DOHH2 (cell line): ENCODE measurements around the gene RFX4.

ENCODE experiments used
- H3F3A ChIP-seq: fragments of 200-600 bp; sonication (generic), shearing (Covaris generic); 2 replicates; pipeline ENCODE4 v1.6.0; 2016; ENCODE audit warnings: antibody characterized with exemption, mild to moderate bottlenecking; ENCODE audit not compliant: control insufficient read depth, insufficient read depth
- H3K27ac ChIP-seq: fragments of 200-600 bp; sonication (generic); 2 replicates; pipeline ENCODE4 v1.5.1; 2014; ENCODE audit warnings: low read depth, mild to moderate bottlenecking, low read length, moderate library complexity
- H3K27me3 ChIP-seq: fragments of 200-600 bp; sonication (generic); 2 replicates; pipeline ENCODE4 v1.6.1; 2014; ENCODE audit warnings: mild to moderate bottlenecking, low read length, mixed read lengths; ENCODE audit not compliant: control insufficient read depth
- H3K36me3 ChIP-seq: fragments of 200-600 bp; sonication (generic); 2 replicates; pipeline ENCODE4 v1.6.1; 2014; ENCODE audit warnings: mild to moderate bottlenecking, low read length, moderate library complexity, mixed read lengths; ENCODE audit not compliant: control insufficient read depth
- H3K4me1 ChIP-seq: fragments of 200-600 bp; sonication (generic); 2 replicates; pipeline ENCODE4 v1.6.1; 2014; ENCODE audit warnings: mild to moderate bottlenecking, low read length, mixed read lengths; ENCODE audit not compliant: control insufficient read depth
- H3K4me2 ChIP-seq: fragments of 200-600 bp; sonication (generic); 2 replicates; pipeline ENCODE4 v1.6.0; 2014; ENCODE audit warnings: mild to moderate bottlenecking, low read length, moderate library complexity
- H3K4me3 ChIP-seq: fragments of 200-600 bp; sonication (generic); 2 replicates; pipeline ENCODE4 v1.5.1; 2014; ENCODE audit warnings: mild to moderate bottlenecking, low read length, mixed read lengths
- H3K79me2 ChIP-seq: fragments of 200-600 bp; sonication (generic); 2 replicates; pipeline ENCODE4 v1.6.1; 2014; ENCODE audit warnings: mild to moderate bottlenecking, low read length, mixed read lengths; ENCODE audit not compliant: control insufficient read depth
- H3K9me2 ChIP-seq: fragments of 200-600 bp; sonication (generic); replicated peaks from 2 replicates; pipeline ENCODE4 v1.6.1; 2014; ENCODE audit warnings: mild to moderate bottlenecking, low read length, mixed read lengths; ENCODE audit not compliant: control insufficient read depth
- H3K9me3 ChIP-seq: fragments of 200-600 bp; sonication (generic); 2 replicates; pipeline ENCODE4 v1.6.1; 2014; ENCODE audit warnings: antibody characterized with exemption, low read length, mixed read lengths; ENCODE audit not compliant: control insufficient read depth, insufficient read depth
- H4K20me1 ChIP-seq: fragments of 200-600 bp; sonication (generic); 2 replicates; pipeline ENCODE4 v1.6.0; 2014; ENCODE audit warnings: low read depth, mild to moderate bottlenecking, antibody characterized with exemption, low read length, moderate library complexity; ENCODE audit not compliant: control insufficient read depth, insufficient read depth
- EZH2phosphoT487 ChIP-seq: fragments of 200-600 bp; sonication (generic); IDR thresholded peaks from 2 replicates; pipeline ENCODE4 v1.6.1; 2017; ENCODE audit warnings: borderline replicate concordance, mild to moderate bottlenecking, antibody characterized with exemption, low read length, moderate library complexity, mixed read lengths
- TF ChIP-seq, protein P1 (sequence below): fragments of 200-600 bp; sonication (generic); IDR thresholded peaks from one replicate; pipeline ENCODE4 v1.5.1; 2014; ENCODE audit warnings: antibody characterized with exemption, mild to moderate bottlenecking, low read depth, low read length; ENCODE audit not compliant: poor library complexity, severe bottlenecking

The RFX4 gene

DNA sequence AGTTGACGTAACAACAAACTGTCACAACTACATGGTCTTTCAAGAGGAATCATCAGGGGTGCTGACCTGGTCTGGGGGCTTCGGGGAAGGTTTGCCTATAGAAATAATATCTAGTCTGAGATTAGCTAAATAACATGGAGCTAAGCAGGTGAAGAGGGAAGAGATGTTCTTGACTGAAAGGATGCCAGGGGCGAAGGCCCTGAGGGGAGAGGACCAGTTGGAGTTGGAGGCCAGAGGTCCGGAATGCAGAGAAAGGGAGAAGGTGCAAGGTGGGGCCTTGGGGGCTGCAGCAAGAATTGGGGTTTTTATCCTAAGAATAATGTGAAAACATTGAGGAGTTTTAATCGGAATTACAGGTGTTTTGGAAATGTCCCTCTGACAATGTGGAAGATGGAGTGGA is 123.2 kb downstream of the RFX4 start:
- Histone ChIP-seq H3K27me3 (no peaks in the 10 kb centered on the region), H3K9me2 (no peaks in the 10 kb centered on the region), H3K36me3 (no peaks in the 10 kb centered on the region), H3K4me1 (no peaks in the 10 kb centered on the region), H4K20me1 (no peaks in the 10 kb centered on the region), H3K27ac (no peak overlapping the region), H3K4me2 (no peak overlapping the region), H3K4me3 (no peak overlapping the region), H3K79me2 (no peaks in the 10 kb centered on the region), H3F3A (no peaks in the 10 kb centered on the region), H3K9me3 (no peaks in the 10 kb centered on the region)
- no peak for TF ChIP-seq EZH2phosphoT487
- TF ChIP-seq, protein P1, sequence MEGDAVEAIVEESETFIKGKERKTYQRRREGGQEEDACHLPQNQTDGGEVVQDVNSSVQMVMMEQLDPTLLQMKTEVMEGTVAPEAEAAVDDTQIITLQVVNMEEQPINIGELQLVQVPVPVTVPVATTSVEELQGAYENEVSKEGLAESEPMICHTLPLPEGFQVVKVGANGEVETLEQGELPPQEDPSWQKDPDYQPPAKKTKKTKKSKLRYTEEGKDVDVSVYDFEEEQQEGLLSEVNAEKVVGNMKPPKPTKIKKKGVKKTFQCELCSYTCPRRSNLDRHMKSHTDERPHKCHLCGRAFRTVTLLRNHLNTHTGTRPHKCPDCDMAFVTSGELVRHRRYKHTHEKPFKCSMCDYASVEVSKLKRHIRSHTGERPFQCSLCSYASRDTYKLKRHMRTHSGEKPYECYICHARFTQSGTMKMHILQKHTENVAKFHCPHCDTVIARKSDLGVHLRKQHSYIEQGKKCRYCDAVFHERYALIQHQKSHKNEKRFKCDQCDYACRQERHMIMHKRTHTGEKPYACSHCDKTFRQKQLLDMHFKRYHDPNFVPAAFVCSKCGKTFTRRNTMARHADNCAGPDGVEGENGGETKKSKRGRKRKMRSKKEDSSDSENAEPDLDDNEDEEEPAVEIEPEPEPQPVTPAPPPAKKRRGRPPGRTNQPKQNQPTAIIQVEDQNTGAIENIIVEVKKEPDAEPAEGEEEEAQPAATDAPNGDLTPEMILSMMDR: no peak

DNA sequence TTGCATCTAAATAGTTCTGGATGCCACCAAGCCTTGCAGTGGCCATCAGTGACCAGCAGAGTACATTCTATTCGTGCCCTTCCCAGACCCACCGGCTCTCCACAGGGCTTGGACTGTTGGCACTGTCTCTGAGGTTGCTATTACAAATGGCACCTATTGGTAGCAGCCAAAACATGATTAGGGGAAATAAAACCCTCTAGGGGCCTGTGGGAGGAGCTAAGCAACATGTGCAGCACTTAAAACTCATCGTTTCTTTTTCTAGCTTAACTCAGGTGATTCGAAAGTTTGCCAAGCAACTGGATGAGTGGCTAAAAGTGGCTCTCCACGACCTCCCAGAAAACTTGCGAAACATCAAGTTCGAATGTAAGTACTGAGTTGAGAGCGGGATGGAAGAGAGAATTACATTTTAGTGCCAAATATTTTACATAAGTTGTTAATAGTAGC is 126.3 kb downstream of the RFX4 start:
- no peak for TF ChIP-seq EZH2phosphoT487
- TF ChIP-seq, protein P1: no peak
- no peaks in the 10 kb centered on the region for H3F3A ChIP-seq
- no peaks in the 10 kb centered on the region for H3K36me3 ChIP-seq
- H3K4me1 ChIP-seq: no peaks in the 10 kb centered on the region
- no peaks in the 10 kb centered on the region for H4K20me1 ChIP-seq
- H3K27me3 ChIP-seq: no peaks in the 10 kb centered on the region
- H3K9me3 ChIP-seq: no peaks in the 10 kb centered on the region
- no peak overlapping the region for H3K4me3 ChIP-seq
- H3K4me2 ChIP-seq: no peak overlapping the region
- H3K9me2 ChIP-seq: no peaks in the 10 kb centered on the region
- no peak overlapping the region for H3K27ac ChIP-seq
- no peaks in the 10 kb centered on the region for H3K79me2 ChIP-seq

DNA sequence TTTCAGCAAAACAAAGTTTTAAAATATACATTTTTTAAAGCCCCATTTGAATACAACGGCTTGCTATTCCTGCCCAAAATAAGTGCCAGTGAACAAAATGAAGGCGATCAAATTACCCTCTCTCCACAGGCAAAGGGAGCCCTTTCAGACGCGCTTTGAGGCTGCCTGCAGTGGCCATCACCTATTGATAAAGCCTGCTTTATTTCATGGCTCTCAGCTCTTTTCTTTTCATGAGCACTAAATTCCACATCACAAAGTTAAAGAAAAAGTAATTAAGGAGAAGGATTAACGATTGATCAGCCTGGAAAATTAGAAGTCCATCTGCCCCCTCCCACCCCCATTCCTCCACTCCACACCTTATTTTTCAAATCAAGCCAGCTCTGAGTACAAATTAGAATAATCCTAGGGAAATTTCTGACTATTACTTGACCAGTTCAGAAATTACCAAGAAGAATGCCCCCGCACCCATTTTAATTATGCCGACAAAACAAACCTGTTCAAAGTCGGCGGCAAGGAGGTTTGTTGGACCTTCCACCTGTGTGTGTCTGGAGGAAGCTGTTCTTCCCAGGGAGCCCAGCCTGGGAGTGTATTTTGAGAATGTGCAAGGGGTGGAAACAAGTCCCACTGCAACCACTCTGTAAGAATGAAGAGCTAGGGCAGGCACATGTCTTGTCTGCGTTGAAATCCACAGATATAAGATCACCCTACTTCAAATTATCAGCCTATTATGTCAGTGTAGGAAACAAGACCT is 127.5 kb downstream of the RFX4 start:
- no peaks in the 10 kb centered on the region for H3K36me3 ChIP-seq
- no peaks in the 10 kb centered on the region for H3K9me3 ChIP-seq
- H3K27me3 ChIP-seq: no peaks in the 10 kb centered on the region
- no peak overlapping the region for H3K4me2 ChIP-seq
- no peak overlapping the region for H3K4me3 ChIP-seq
- H3K79me2 ChIP-seq: no peaks in the 10 kb centered on the region
- H3K27ac ChIP-seq: no peak overlapping the region
- H3K9me2 ChIP-seq: no peaks in the 10 kb centered on the region
- no peaks in the 10 kb centered on the region for H4K20me1 ChIP-seq
- TF ChIP-seq, protein P1: no peak
- TF ChIP-seq EZH2phosphoT487: no peak
- no peaks in the 10 kb centered on the region for H3K4me1 ChIP-seq
- H3F3A ChIP-seq: no peaks in the 10 kb centered on the region
